HCT116 (cell line): ENCODE data around the gene TMEM132C. TPM values are rescaled to one million over a fixed set of nuclear protein-coding genes. Genes with fewer than 3 reads are reported as not detected.

Experiments used
- ATAC-seq: fragments of 200-7000 bp; cut with Tn5 transposase; 2 replicates; pipeline ENCODE4 v1.9.1; 2020; ENCODE audit warnings: mild to moderate bottlenecking, moderate library complexity
- BruUV-seq: library from RNA; stranded (reverse); fragments of 400-500 nt; replicated peaks from 2 replicates; lab custom pipeline; 2021; lab: Mats Ljungman, UMichigan
- CTCF ChIA-PET: fragments of 300-600 bp; sonication (Branson Sonifier 250); formaldehyde crosslinking; loops from one replicate; lab custom pipeline; 2021; ENCODE audit warnings: antibody characterized with exemption; lab: Charles Lee
- POLR2A ChIA-PET: fragments of 300-600, 350-600 bp; sonication (Branson Sonifier 250); formaldehyde crosslinking; loops from one replicate; lab custom pipeline; 2021; ENCODE audit warnings: antibody characterized with exemption; lab: Charles Lee
- RAD21 ChIA-PET, 2 experiments: fragments of 300-600 bp; sonication (Branson Sonifier 250); formaldehyde crosslinking; loops; one replicate each; lab custom pipeline; 2023; ENCODE audit warnings: low total read pairs in 2 of 2; ENCODE audit not compliant: uncharacterized antibody in 2 of 2, unreplicated experiment in 2 of 2, low non-redundant PET in 1 of 2; lab: Charles Lee
- DNase-seq: peaks from one replicate; pipeline ENCODE4 v3.0.0-alpha.2; 2010; ENCODE audit warnings: low read depth, low spot score
- H2AFZ ChIP-seq: fragments of 200-600 bp; shearing (Covaris generic), sonication (generic); 2 replicates; pipeline ENCODE4 v1.6.1; 2017; ENCODE audit warnings: low read depth, mixed run types, mixed read lengths, antibody characterized with exemption, low read length; ENCODE audit not compliant: poor library complexity, severe bottlenecking
- H3K27ac ChIP-seq: 2 replicates; pipeline ENCODE4 v1.5.1; 2012; ENCODE audit warnings: low read depth, low read length
- H3K27me3 ChIP-seq: fragments of 200-600 bp; sonication (generic); 2 replicates; pipeline ENCODE4 v1.6.1; 2016; ENCODE audit warnings: mixed run types, low read length, mixed read lengths; ENCODE audit not compliant: insufficient read depth
- H3K36me3 ChIP-seq, 2 experiments: fragments of 200-500 bp in 1 of 2; fragments of 200-600 bp in 1 of 2; sonication (Bioruptor generic) in 1 of 2; sonication (generic) in 1 of 2; 2 replicates each; pipeline versions ENCODE4 v1.5.1 to v1.6.1; 2014 to 2016; ENCODE audit warnings: low read length in 2 of 2, inconsistent platforms in 1 of 2, mixed read lengths in 1 of 2, mixed run types in 1 of 2; ENCODE audit not compliant: insufficient read depth in 2 of 2, control insufficient read depth in 1 of 2
- H3K4me1 ChIP-seq, 2 experiments: fragments of 200-600 bp in 1 of 2; sonication (generic) in 1 of 2; 2 replicates each; pipeline versions ENCODE4 v1.5.1 to v1.6.1; 2012 to 2017; ENCODE audit warnings: low read length in 2 of 2, inconsistent platforms in 1 of 2, mild to moderate bottlenecking in 1 of 2, mixed read lengths in 1 of 2, mixed run types in 1 of 2, moderate library complexity in 1 of 2; ENCODE audit not compliant: insufficient read depth in 2 of 2, control insufficient read depth in 1 of 2
- H3K4me2 ChIP-seq: fragments of 200-600 bp; sonication (generic); 2 replicates; pipeline ENCODE4 v1.6.1; 2017; ENCODE audit warnings: mixed run types, low read length, mixed read lengths
- H3K4me3 ChIP-seq, 2 experiments: fragments of 200-600 bp in 1 of 2; sonication (generic) in 1 of 2; replicated peaks in 1 of 2; 2 replicates each; pipeline ENCODE4 v1.5.1; 2011 to 2016; ENCODE audit warnings: low read length in 2 of 2, control low read depth in 1 of 2, low read depth in 1 of 2, mild to moderate bottlenecking in 1 of 2, mixed read lengths in 1 of 2, mixed run types in 1 of 2
- H3K79me2 ChIP-seq: fragments of 200-600 bp; sonication (generic); 2 replicates; pipeline ENCODE4 v1.6.1; 2017; ENCODE audit warnings: mild to moderate bottlenecking, mixed run types, low read length, moderate library complexity, mixed read lengths; ENCODE audit not compliant: insufficient read depth
- H3K9ac ChIP-seq: fragments of 200-600 bp; sonication (generic); 2 replicates; pipeline ENCODE4 v1.6.1; 2016; ENCODE audit warnings: low read length, mixed read lengths
- H3K9me2 ChIP-seq: fragments of 200-600 bp; sonication (generic), shearing (Covaris generic); 2 replicates; pipeline ENCODE4 v1.6.1; 2017; ENCODE audit warnings: mixed run types, mild to moderate bottlenecking, moderate library complexity; ENCODE audit not compliant: insufficient read depth
- H3K9me3 ChIP-seq, 2 experiments: fragments of 200-500 bp in 1 of 2; fragments of 200-600 bp in 1 of 2; sonication (Bioruptor generic) in 1 of 2; sonication (generic) in 1 of 2; 2 replicates each; pipeline ENCODE4 v1.6.1; 2014 to 2017; ENCODE audit warnings: low read length in 2 of 2, mixed read lengths in 2 of 2, inconsistent platforms in 1 of 2, low read depth in 1 of 2, mild to moderate bottlenecking in 1 of 2, mixed run types in 1 of 2, moderate library complexity in 1 of 2; ENCODE audit not compliant: control insufficient read depth in 1 of 2, insufficient read depth in 1 of 2
- H4K20me1 ChIP-seq: fragments of 200-600 bp; sonication (generic), shearing (Covaris generic); 2 replicates; pipeline ENCODE4 v1.6.1; 2017; ENCODE audit warnings: mixed run types, mild to moderate bottlenecking, moderate library complexity; ENCODE audit not compliant: insufficient read depth
- EGR1 ChIP-seq: IDR thresholded peaks from 2 replicates; pipeline ENCODE4 v1.6.1; 2012; ENCODE audit warnings: low read depth
- ELF1 ChIP-seq: IDR thresholded peaks from 2 replicates; pipeline ENCODE4 v1.6.1; 2012; ENCODE audit warnings: low read depth, borderline replicate concordance
- EZH2 ChIP-seq: fragments of 200-600 bp; sonication (generic); IDR thresholded peaks from 2 replicates; pipeline ENCODE4 v1.6.1; 2017; ENCODE audit warnings: antibody characterized with exemption, mixed run types
- EZH2phosphoT487 ChIP-seq: fragments of 200-600 bp; IDR thresholded peaks from 2 replicates; pipeline ENCODE4 v1.6.1; 2018; ENCODE audit warnings: antibody characterized with exemption, borderline replicate concordance
- JUND ChIP-seq: IDR thresholded peaks from 2 replicates; pipeline ENCODE4 v1.6.1; 2012
- POLR2A ChIP-seq: IDR thresholded peaks from 2 replicates; pipeline ENCODE4 v1.7.0; 2011; ENCODE audit warnings: borderline replicate concordance; ENCODE audit not compliant: insufficient read depth, insufficient read length; ENCODE audit errors: extremely low read depth
- POLR2AphosphoS5 ChIP-seq: IDR thresholded peaks from 2 replicates; pipeline ENCODE4 v1.6.1; 2011; ENCODE audit warnings: mild to moderate bottlenecking, low read depth, low read length, moderate library complexity
- SIN3A ChIP-seq: IDR thresholded peaks from 2 replicates; pipeline ENCODE4 v1.6.1; 2012; ENCODE audit warnings: low read depth
- SRF ChIP-seq: IDR thresholded peaks from 2 replicates; pipeline ENCODE4 v1.6.1; 2012; ENCODE audit warnings: low read depth
- YY1 ChIP-seq: IDR thresholded peaks from 2 replicates; pipeline ENCODE4 v1.6.1; 2011; ENCODE audit warnings: low read length, low read depth, moderate library complexity, mild to moderate bottlenecking; ENCODE audit not compliant: insufficient replicate concordance; ENCODE audit errors: extremely low read depth
- ZNF274 ChIP-seq: fragments of 200-500 bp; sonication (Bioruptor generic); IDR thresholded peaks from 2 replicates; pipeline ENCODE4 v1.6.1; 2014; ENCODE audit warnings: mild to moderate bottlenecking, low read depth, low read length, inconsistent platforms
- intact Hi-C: fragments of 100-400 bp; cut with micrococcal nuclease; formaldehyde crosslinking; loops from 2 replicates; pipeline ENCODE4 v1.10.0; 2022
- total RNA-seq: library from RNA; stranded (reverse); gene quantifications from one replicate; pipeline ENCODE4 v1.2.1, GENCODE V29; 2021; ENCODE audit not compliant: unreplicated experiment
- TF ChIP-seq, protein P1 (sequence below): IDR thresholded peaks from 2 replicates; pipeline ENCODE4 v1.6.1; 2011; ENCODE audit warnings: mild to moderate bottlenecking, low read length, moderate library complexity; ENCODE audit not compliant: insufficient replicate concordance; ENCODE audit errors: extremely low read depth

TMEM132C gene
- total RNA-seq, 1 experiment from 2014 or later = not detected

- Histone ChIP-seq H3K27ac (no peak overlapping the region), H3K4me1 (no peaks in the 10 kb centered on the region), H3K4me2 (no peak overlapping the region), H3K27me3 (no peaks in the 10 kb centered on the region), H3K9me3 (peaks cover 17 to 28% of the 10 kb centered on the region in 2 experiments; a peak in 2 of 4 replicates), H3K9ac (no peak overlapping the region), H3K4me3 (no peak overlapping the region), H3K9me2 (no peaks in the 10 kb centered on the region), H3K36me3 (no peaks in the 10 kb centered on the region), H4K20me1 (no peaks in the 10 kb centered on the region), H2AFZ (no peak overlapping the region), H3K79me2 (no peaks in the 10 kb centered on the region)
- intact Hi-C loops = no loop called here
- POLR2A ChIA-PET = no interaction called here
- DNase-seq (no peak), ATAC-seq (no peak)
- CTCF ChIA-PET = no interaction called here
- TF ChIP-seq, protein P1, sequence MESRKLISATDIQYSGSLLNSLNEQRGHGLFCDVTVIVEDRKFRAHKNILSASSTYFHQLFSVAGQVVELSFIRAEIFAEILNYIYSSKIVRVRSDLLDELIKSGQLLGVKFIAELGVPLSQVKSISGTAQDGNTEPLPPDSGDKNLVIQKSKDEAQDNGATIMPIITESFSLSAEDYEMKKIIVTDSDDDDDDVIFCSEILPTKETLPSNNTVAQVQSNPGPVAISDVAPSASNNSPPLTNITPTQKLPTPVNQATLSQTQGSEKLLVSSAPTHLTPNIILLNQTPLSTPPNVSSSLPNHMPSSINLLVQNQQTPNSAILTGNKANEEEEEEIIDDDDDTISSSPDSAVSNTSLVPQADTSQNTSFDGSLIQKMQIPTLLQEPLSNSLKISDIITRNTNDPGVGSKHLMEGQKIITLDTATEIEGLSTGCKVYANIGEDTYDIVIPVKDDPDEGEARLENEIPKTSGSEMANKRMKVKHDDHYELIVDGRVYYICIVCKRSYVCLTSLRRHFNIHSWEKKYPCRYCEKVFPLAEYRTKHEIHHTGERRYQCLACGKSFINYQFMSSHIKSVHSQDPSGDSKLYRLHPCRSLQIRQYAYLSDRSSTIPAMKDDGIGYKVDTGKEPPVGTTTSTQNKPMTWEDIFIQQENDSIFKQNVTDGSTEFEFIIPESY = no peak
- TF ChIP-seq ZNF274 (no peak), POLR2AphosphoS5 (no peak), SRF (no peak), JUND (no peak), SIN3A (no peak), POLR2A (no peak), ELF1 (no peak), EGR1 (no peak), YY1 (no peak), EZH2 (no peak), EZH2phosphoT487 (no peak)
- BruUV-seq = no TSS peak
- RAD21 ChIA-PET = no interaction called here
Measured at GRCh38 chr12:128567730-128568129, 300.8 kb downstream of the TMEM132C start.
